ENCODE data around the gene HAAO. TPM values are rescaled to one million over a fixed set of nuclear protein-coding genes. Genes with fewer than 3 reads are reported as not detected.
"Not testable (repeated sequence)": the region's sequence is repeated elsewhere in the genome, so short reads cannot be mapped to it uniquely, and the experiment has no call there.

HAAO gene
- total RNA-seq, 4 donors from 2014 or later, result 3.9 to 6.6 (median 4.3) TPM

DNA sequence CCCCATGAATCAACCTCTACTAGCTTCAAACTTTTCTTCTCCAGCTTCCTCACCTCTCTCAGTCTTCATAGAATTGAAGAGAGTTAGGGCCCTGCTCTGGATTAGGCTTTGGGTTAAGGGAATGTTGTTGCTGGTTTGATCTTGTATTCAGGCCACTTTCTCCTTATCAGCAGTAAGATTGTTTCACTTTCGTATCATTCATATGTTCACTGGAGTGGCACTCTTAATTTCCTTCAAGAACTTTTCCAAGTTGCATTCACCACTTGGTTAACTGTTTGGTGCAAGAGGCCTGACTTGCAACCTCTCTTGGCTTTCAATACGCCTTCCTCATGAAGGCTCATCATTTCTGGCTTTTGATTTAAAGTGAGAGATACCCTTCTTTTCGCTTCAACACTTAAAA is 51.2 kb downstream of the HAAO start:
- Histone ChIP-seq H3K4me3 (no peak overlapping the region), H3K27me3 (no peaks in the 10 kb centered on the region), H3K4me1 (peaks cover 8% of the 10 kb centered on the region), H3K36me3 (peaks cover 8% of the 10 kb centered on the region), H3K9me3 (no peaks in the 10 kb centered on the region), H3K27ac (no peak overlapping the region)
- DNase-seq (ENCODE audit: low spot score in 2 of 2), result no peak
- 85% methylated on average over 3 of the region's 3 CpGs for WGBS
- TF ChIP-seq EP300 (IDR thresholded peaks at IDR 0.05) (no peak), POLR2AphosphoS5 (IDR thresholded peaks at IDR 0.05) (no peak), POLR2A (IDR thresholded peaks at IDR 0.05) (no peak)
- TF ChIP-seq, protein P1, sequence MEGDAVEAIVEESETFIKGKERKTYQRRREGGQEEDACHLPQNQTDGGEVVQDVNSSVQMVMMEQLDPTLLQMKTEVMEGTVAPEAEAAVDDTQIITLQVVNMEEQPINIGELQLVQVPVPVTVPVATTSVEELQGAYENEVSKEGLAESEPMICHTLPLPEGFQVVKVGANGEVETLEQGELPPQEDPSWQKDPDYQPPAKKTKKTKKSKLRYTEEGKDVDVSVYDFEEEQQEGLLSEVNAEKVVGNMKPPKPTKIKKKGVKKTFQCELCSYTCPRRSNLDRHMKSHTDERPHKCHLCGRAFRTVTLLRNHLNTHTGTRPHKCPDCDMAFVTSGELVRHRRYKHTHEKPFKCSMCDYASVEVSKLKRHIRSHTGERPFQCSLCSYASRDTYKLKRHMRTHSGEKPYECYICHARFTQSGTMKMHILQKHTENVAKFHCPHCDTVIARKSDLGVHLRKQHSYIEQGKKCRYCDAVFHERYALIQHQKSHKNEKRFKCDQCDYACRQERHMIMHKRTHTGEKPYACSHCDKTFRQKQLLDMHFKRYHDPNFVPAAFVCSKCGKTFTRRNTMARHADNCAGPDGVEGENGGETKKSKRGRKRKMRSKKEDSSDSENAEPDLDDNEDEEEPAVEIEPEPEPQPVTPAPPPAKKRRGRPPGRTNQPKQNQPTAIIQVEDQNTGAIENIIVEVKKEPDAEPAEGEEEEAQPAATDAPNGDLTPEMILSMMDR (IDR thresholded peaks at IDR 0.05), result no peak

- TF ChIP-seq EP300 (IDR thresholded peaks at IDR 0.05) (no peak), POLR2A (IDR thresholded peaks at IDR 0.05) (no peak), POLR2AphosphoS5 (IDR thresholded peaks at IDR 0.05) (no peak)
- TF ChIP-seq, protein P1 (IDR thresholded peaks at IDR 0.05), result no peak
- Histone ChIP-seq H3K9me3 (no peaks in the 10 kb centered on the region), H3K36me3 (peaks cover 20% of the 10 kb centered on the region)
These were observed 55.6 kb downstream of the HAAO start for GRCh38 chr2:42736598-42737322.

GRCh38 chr2:42733852-42734251 is 58.5 kb downstream of the HAAO start:
- Histone ChIP-seq H3K9me3 (no peaks in the 10 kb centered on the region), H3K4me3 (no peak overlapping the region), H3K27me3 (no peaks in the 10 kb centered on the region), H3K36me3 (peaks cover 20% of the 10 kb centered on the region), H3K4me1 (peaks cover 8% of the 10 kb centered on the region), H3K27ac (no peak overlapping the region)
- TF ChIP-seq POLR2A (IDR thresholded peaks at IDR 0.05), result no peak
- TF ChIP-seq POLR2AphosphoS5 (IDR thresholded peaks at IDR 0.05), result no peak
- TF ChIP-seq, protein P1 (IDR thresholded peaks at IDR 0.05), result no peak
- TF ChIP-seq EP300 (IDR thresholded peaks at IDR 0.05), result no peak
- 81% methylated on average over 1 of the region's 1 CpG for WGBS
- DNase-seq (ENCODE audit: low spot score in 2 of 2), result no peak

More at GRCh38 chr2:42736598-42737322, 55.6 kb downstream of the HAAO start:
- peaks cover 8% of the 10 kb centered on the region for H3K4me1 ChIP-seq
- no peaks in the 10 kb centered on the region for H3K27me3 ChIP-seq
- no peak overlapping the region for H3K4me3 ChIP-seq
- no peak for DNase-seq (ENCODE audit: low spot score in 2 of 2)
- H3K27ac ChIP-seq, result peak overlapping the region; percentile 29

DNA sequence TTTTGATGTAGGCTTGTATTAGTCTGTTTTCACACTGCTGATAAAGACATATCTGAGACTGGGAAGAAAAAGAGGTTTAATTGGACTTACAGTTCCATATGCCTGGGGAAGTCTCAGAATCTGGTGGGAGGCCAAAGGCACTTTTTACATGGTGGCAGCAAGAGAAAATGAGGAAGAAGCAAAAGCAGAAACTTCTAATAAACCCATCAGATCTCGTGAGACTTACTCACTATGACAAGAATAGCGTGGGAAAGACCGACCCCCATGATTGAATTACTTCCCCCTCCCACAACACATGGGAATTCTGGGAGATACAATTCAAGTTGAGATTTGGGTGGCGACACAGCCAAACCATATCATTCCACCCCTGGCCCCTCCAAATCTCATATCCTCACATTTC is 61.1 kb downstream of the HAAO start:
- H3K4me3 ChIP-seq; DNase-seq (ENCODE audit: low spot score in 2 of 2); H3K4me1 ChIP-seq; H3K27me3 ChIP-seq; H3K9me3 ChIP-seq; H3K27ac ChIP-seq: not testable (repeated sequence)
- H3K36me3 ChIP-seq, result peaks cover 14% of the 10 kb centered on the region
- WGBS, result 91% methylated on average over 4 of the region's 4 CpGs

GRCh38 chr2:42726680-42727079 is 65.7 kb downstream of the HAAO start:
- H3K9me3 ChIP-seq, result no peaks in the 10 kb centered on the region
- no peak overlapping the region for H3K27ac ChIP-seq
- 87% methylated on average over 2 of the region's 2 CpGs for WGBS
- H3K4me3 ChIP-seq, result no peak overlapping the region
- peaks cover 7% of the 10 kb centered on the region for H3K4me1 ChIP-seq
- DNase-seq (ENCODE audit: low spot score in 2 of 2), result no peak
- TF ChIP-seq POLR2A (IDR thresholded peaks at IDR 0.05) (no peak), EP300 (IDR thresholded peaks at IDR 0.05) (no peak), POLR2AphosphoS5 (IDR thresholded peaks at IDR 0.05) (no peak)
- TF ChIP-seq, protein P1 (IDR thresholded peaks at IDR 0.05), result no peak
- H3K36me3 ChIP-seq, result no peaks in the 10 kb centered on the region
- H3K27me3 ChIP-seq, result no peaks in the 10 kb centered on the region

GRCh38 chr2:42725657-42726056 is 66.7 kb downstream of the HAAO start:
- Histone ChIP-seq H3K27me3 (no peaks in the 10 kb centered on the region), H3K36me3 (no peaks in the 10 kb centered on the region), H3K4me1 (peaks cover 7% of the 10 kb centered on the region), H3K27ac (no peak overlapping the region), H3K9me3 (no peaks in the 10 kb centered on the region), H3K4me3 (no peak overlapping the region)
- 81% methylated on average over 4 of the region's 4 CpGs for WGBS
- DNase-seq (ENCODE audit: low spot score in 2 of 2), result no peak
- no peak for TF ChIP-seq POLR2A (IDR thresholded peaks at IDR 0.05)
- no peak for TF ChIP-seq POLR2AphosphoS5 (IDR thresholded peaks at IDR 0.05)
- TF ChIP-seq EP300 (IDR thresholded peaks at IDR 0.05), result no peak
- TF ChIP-seq, protein P1 (IDR thresholded peaks at IDR 0.05), result no peak
